ENCODE results near the gene TGM1.

Gene TGM1

GRCh38 chr14:24262821-24263733, at the start of gene TGM1:
Gene TGM1 (minus strand): TSS chr14:24263177. CDS start chr14:24262352, 825 bp downstream.
- no peak for DNase-seq

GRCh38 chr14:24311837-24312615, 49.0 kb upstream of the TGM1 start:
- no peak for DNase-seq

- peak; percentile 65 to 66 for DNase-seq
These were observed 47.9 kb upstream of the TGM1 start, which contains the start of gene LTB4R for GRCh38 chr14:24310646-24311604. Gene LTB4R (plus strand): TSS chr14:24311502. CDS start chr14:24315652, 4,150 bp downstream.

GRCh38 chr14:24310265-24310645, 47.3 kb upstream of the TGM1 start:
- DNase-seq, result no peak

GRCh38 chr14:24309538-24310264, 46.7 kb upstream of the TGM1 start, which contains the start of gene LTB4R2:
Gene LTB4R2 (plus strand): TSS chr14:24310140. CDS start chr14:24310665, 525 bp downstream.
- no peak for DNase-seq

GRCh38 chr14:24308342-24309124, 45.6 kb upstream of the TGM1 start:
- no peak for DNase-seq

- peak; percentile 68 to 70 for DNase-seq
These were observed 44.8 kb upstream of the TGM1 start, which contains the start of gene CIDEB for GRCh38 chr14:24307575-24308341. Gene CIDEB (minus strand): TSS chr14:24307977. CDS start chr14:24307858, 119 bp downstream.

- no peak for DNase-seq
These were observed 44.2 kb upstream of the TGM1 start for GRCh38 chr14:24307156-24307574.

GRCh38 chr14:24304019-24304387, 41.0 kb upstream of the TGM1 start:
- DNase-seq, result no peak

- no peak for DNase-seq
These were observed 37.5 kb upstream of the TGM1 start for GRCh38 chr14:24300326-24300980.

- peak; percentile 93 to 95 for DNase-seq
These were observed 36.5 kb upstream of the TGM1 start, which contains the start of the genes DHRS1 and NOP9 for GRCh38 chr14:24299255-24300191. Gene DHRS1 (minus strand): TSS chr14:24299780. CDS start chr14:24299106, 674 bp downstream. Gene NOP9 (plus strand): TSS chr14:24299850. CDS start chr14:24299955, 105 bp downstream.

GRCh38 chr14:24298892-24299254, 35.9 kb upstream of the TGM1 start:
- DNase-seq, result no peak

- no peak for DNase-seq
These were observed 34.4 kb upstream of the TGM1 start for GRCh38 chr14:24297190-24297964.

GRCh38 chr14:24296341-24297157, 33.6 kb upstream of the TGM1 start:
- peak; percentile 74 to 79 for DNase-seq

- DNase-seq, result no peak
These were observed 30.5 kb upstream of the TGM1 start for GRCh38 chr14:24293525-24293924.

GRCh38 chr14:24292118-24292807, 29.3 kb upstream of the TGM1 start:
- no peak for DNase-seq

All from stimulated activated CD4-positive, alpha-beta T cell treated with anti-CD3 and anti-CD28 coated beads, Interleukin-2, amount 100 ng/mL, for 24 hours (primary cell).